GM12873 (cell line): Measurements from ENCODE around the gene NUP210.

Experiments
- TF ChIP-seq, protein P1 (sequence below): IDR thresholded peaks from 2 replicates; pipeline ENCODE4 v1.5.1; 2012; ENCODE audit warnings: low read depth, mild to moderate bottlenecking, moderate library complexity, low read length, control low read depth; ENCODE audit not compliant: insufficient read depth; ENCODE audit errors: missing control alignments

The NUP210 gene

DNA sequence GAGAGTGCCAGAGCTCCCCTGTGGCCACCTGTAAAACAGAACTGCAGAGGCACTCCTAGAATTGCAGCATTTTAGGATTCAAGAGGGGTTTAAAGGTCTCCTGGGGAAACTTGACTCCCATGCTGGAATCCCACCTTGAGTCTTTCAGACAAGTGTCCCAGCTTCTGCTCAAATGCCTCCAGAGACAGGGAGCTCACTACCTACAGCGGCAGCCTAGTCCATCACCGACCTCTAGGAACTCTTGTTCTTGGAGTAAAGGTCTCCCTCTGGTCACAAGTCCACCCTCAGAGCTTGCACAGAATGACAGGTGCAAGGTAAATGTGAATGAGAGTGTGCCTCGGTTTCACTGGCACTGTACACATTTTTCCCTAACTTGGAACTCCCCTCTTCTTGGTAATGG lies 72.0 kb downstream of the NUP210 start:
- TF ChIP-seq, protein P1, sequence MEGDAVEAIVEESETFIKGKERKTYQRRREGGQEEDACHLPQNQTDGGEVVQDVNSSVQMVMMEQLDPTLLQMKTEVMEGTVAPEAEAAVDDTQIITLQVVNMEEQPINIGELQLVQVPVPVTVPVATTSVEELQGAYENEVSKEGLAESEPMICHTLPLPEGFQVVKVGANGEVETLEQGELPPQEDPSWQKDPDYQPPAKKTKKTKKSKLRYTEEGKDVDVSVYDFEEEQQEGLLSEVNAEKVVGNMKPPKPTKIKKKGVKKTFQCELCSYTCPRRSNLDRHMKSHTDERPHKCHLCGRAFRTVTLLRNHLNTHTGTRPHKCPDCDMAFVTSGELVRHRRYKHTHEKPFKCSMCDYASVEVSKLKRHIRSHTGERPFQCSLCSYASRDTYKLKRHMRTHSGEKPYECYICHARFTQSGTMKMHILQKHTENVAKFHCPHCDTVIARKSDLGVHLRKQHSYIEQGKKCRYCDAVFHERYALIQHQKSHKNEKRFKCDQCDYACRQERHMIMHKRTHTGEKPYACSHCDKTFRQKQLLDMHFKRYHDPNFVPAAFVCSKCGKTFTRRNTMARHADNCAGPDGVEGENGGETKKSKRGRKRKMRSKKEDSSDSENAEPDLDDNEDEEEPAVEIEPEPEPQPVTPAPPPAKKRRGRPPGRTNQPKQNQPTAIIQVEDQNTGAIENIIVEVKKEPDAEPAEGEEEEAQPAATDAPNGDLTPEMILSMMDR: no peak

- TF ChIP-seq, protein P1: no peak
Observed at GRCh38 chr3:13347390-13347950, 72.7 kb downstream of the NUP210 start.

DNA sequence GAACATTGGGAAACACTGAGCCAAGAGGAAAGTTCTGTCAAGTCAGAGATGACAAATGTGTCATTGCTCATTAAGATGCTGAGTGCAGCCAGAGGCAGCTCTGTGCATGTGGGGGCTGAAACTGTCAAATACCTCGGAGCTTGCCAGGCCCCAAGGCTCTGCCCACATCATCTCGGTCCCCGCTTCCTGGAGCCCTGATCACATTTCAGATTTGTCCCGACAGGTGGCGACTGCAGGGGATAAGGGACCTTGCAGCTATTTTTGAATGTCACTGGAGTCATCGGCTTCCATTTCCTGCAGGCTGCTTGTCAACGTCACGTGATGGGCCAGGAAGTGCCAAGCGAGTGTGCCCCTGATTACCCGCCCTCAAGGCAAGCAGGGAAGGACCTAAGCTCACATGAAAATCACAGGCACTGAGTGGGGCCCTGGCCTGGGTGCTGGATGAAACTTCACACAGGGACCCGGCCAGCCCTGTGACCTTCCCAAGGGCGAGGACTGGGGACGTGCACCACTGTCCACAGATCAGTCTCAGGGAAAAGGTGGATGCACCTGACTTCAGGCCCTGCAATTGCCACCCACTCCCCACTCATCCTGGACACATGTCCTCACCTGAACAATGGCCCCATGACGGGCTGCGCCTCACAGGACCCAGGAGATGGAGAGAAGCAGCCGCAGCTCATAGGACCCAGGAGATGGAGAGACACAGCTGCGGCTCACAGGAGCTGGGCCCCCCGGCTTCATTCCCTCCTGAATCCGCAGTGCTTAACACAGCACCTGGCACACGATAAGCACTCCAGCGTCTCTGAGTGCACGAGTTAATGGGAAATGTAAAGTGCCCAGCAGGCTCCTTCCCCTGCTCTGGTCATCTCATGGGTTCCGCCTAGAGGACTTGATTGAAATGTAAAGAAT lies 73.4 kb downstream of the NUP210 start:
- TF ChIP-seq, protein P1: no peak

DNA sequence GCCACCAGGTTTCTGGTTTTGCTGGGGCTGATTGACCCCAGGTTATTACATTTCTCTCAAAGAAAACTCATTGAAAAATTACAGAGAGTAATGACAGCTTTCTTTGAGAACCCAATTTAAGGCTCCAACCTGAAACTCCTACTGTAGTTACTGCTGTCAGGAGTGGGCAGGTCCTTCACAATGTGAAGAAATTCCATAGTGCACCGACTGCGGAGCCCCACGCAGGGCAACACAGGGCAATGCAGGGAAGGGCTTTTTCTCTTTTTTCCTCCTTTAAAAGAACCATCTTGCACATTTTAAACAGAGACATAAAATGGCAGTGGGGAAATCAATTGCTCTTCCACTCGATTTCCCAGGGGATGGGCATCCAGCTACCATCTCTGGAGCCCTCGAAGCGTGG lies 74.3 kb downstream of the NUP210 start:
- TF ChIP-seq, protein P1: no peak

DNA sequence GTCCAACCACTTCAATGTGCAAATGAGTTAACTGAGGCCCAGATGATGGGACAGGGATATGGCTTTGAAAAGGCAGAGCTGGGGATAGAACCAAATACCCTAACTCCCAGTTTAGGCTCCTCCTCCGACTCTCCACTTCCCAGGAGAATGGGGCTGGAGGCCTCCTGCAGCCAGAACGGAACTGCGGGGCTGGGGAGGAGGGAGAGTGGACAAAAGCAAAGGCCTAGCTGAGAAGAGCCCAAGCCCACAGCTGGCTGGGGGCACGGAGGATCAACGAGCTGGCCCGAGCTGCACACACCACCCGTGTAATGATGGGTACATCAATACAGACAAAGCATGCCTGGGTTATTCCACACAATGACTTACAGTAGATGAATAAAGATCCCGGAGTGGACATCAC lies 74.8 kb downstream of the NUP210 start:
- TF ChIP-seq, protein P1: no peak

GRCh38 chr3:13344663-13345062 lies 75.5 kb downstream of the NUP210 start:
- TF ChIP-seq, protein P1: no peak

- TF ChIP-seq, protein P1: no peak
Observed at GRCh38 chr3:13343601-13344000, 76.5 kb downstream of the NUP210 start.
